NCI-H2081 treated with DMSO at 0.1 percent for 48 hours (cell line): Measurements from ENCODE around the gene CARD19.

Experiments used
- DNase-seq: peaks from one replicate; lab custom pipeline; 2025; lab: John Stamatoyannopoulos, UW

CARD19 gene, protein sequence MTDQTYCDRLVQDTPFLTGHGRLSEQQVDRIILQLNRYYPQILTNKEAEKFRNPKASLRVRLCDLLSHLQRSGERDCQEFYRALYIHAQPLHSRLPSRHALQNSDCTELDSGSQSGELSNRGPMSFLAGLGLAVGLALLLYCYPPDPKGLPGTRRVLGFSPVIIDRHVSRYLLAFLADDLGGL

DNA sequence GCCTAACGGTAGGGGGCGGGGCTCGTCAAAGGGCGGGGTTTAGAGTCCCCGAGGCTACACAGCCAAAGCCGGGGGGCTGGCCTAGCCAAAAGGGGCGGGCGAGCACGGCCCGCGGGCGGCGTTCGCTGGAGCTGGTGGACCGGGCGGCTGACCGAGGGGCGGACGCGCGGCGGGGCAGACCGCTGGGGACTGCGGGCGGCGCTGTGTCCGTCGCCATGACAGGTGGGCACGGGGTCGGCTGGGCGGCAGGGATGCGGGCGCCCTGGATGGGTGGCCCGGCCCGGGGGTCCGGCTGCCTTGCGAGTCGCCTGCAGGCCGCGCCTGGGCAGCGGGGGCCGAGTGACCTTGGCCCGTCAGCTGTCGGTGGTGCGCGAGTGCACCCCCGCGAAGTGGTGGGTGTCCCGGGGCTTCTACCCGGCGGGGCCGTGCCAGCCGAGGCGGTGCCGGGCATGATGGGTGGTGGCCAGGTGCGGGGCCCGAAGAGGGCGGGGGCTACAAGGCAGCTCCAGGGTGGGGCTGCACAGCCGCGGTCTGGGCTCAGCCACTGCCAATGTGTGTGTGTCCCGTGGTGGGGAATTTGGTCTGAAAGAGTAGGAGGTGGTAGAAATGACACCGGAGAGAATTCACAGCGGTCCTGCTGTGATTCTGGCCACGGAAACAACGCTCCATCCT is at the start of gene CARD19:
TSS of gene CARD19 (plus strand) at position 87 of the 672 bp plus-strand sequence. CDS start at position 216, 129 bp downstream.
- DNase-seq, result no peak

DNA sequence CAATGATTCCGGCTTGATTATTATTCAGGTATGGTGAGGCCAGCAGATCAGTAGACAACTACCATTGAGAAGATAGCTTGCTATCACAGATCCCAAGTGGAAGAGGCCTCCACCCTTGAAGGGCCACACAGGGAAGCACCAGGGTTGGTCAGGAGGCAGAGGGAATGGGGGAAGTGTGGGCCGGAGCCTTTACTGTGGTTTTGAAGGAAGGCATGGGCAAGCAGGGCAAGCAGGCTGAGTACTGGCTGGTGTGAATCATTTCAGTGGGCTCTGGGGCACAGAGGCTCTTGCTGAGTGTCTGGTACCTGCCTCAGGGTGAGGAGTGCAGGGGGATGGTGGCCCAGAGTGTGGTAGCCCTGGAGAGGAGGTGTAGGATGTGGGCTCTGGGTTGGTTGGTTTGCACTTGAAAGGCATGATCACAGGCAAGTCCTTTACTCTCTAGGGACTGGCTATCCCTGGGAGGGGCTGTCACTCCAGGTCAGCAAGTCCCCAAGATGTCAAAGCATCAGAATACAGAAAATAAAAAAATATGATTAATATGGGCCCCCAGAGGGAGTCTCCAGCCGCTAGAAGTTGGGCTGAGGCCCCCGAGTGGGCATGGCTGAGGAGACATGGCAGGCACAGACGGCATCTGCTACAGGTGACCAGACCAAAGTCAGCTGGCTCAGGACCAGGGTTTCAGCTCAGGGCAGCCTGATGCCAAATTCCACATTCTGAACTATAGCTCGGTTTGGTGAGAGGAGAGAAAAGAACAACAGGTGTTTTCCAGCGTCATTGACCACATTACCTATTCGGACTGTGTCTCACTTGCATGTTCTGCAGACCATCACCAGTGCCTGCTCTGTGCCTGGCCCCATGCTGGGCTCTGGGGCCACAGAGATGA is 47.2 kb upstream of the CARD19 start:
- DNase-seq, result no peak

DNA sequence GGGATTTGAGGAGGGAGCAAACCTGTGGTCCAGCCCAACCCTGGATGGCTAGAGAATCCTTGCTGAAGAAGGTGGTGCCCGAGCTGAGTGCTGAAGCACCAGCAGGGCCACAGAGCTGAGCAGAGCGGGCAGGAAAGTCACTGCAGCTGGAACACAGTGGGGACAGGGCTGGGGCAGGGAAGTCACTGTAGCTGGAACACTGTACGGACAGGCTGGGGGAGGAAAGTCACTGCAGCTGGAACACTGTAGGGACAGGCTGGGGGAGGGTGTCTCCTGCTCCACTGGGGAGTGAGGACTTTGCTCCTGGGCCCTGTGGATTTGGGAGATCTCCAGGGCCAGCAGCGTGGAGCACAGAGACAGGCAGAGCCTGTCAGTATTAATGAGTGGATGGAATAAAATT is 46.5 kb upstream of the CARD19 start:
- no peak for DNase-seq

DNA sequence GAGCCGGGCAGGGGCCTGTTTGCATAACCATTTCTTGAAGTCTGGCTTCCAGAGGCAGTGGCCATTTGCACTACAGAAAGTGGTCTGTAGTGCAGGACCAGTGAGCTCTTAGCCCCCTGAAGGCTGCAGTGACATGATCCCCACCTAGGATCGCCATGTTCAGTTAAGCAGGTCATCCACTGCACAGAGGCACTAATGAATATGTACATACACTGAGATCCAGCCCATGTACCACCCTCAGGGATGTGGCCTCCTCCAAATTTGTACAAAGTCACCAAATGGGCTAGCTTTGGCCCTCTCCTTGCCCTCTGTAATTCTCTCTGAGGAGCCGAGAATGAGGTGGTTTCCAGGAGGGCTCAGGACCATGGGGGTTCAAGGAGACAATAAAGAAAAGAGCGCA is 45.8 kb upstream of the CARD19 start:
- no peak for DNase-seq

DNA sequence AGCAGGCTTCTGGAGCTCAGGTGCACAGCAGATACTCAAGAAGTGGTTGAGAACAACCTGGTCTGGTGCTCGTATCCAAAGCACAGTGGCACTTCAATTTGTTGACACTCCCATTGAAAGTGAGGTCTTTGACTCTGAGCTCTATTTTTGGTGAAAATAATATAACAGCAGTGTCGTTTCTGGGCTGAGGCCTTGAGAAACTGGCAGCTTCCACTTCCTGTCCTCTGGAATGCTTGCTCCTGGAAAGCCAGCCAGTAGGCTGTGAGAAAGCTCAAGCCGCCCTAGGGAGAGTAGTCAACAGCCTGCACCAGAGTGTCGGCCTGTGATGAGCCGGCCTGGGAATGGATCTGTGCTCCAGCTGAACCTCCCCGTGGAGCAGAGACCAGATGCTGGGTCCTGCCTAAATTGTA is 44.3 kb upstream of the CARD19 start:
- no peak for DNase-seq

DNA sequence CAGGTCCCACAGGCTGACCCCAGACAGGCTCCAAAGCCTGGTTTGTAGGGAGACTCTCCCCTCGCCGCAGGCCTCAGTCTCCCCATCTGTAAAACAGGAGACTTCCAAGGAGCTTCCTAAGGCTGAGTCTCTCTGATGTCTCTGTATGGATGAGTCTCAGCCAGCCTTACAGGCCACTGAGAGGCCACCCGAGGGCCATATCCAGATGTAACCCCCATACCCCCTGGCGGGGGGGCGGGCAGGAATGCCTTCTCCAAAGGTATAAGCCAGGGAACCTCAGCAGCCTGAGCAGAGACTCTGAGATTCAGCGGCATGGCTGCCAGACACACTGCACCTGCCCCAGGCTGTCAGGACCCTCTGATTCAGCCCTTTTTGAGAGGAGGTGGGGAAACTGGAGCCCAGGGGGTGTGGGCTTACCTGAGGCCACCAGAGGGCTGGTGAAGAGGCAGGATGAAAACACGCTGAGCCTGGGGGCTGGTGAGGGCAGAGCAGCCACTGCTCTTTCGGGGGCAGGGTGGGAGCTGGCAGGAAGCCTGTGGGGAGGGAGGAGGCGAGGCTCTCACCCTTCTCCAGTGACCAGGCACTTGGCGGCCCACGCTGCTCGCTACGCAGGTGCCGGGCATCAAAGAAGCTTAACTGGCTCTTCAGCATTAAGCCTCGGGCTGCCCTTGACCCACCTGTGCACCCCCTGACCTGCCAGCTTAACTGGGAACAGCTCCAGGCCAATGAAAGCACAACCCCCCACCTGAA is 43.1 kb upstream of the CARD19 start:
- DNase-seq, result no peak

DNA sequence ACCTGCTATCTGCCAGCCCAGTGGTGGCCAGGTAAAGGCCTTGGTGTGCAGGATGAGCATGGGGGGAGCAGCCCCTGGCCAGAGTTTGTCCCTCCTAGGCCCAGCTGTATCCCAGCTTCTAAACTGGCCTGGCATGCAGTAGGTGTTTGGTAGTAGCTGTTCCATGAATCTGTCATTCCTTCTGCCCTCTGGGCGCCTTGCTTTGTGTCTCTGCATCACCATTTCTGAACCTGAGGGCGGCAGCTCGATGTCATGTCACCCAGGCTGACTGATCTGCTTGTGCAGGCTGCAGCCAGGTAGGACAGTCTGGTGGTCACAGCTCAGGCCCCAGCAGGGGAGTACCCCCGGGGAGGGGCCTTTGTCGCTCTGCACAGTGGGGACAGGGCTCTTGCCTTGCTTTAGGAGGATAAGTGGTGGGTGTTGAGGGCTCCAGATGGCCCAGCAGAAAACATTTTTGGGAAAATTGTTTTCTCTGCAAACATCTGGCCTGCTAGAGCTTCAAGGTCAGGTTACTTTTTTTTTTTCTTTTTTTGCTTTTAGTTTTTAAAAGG is 42.2 kb upstream of the CARD19 start:
- DNase-seq, result no peak

DNA sequence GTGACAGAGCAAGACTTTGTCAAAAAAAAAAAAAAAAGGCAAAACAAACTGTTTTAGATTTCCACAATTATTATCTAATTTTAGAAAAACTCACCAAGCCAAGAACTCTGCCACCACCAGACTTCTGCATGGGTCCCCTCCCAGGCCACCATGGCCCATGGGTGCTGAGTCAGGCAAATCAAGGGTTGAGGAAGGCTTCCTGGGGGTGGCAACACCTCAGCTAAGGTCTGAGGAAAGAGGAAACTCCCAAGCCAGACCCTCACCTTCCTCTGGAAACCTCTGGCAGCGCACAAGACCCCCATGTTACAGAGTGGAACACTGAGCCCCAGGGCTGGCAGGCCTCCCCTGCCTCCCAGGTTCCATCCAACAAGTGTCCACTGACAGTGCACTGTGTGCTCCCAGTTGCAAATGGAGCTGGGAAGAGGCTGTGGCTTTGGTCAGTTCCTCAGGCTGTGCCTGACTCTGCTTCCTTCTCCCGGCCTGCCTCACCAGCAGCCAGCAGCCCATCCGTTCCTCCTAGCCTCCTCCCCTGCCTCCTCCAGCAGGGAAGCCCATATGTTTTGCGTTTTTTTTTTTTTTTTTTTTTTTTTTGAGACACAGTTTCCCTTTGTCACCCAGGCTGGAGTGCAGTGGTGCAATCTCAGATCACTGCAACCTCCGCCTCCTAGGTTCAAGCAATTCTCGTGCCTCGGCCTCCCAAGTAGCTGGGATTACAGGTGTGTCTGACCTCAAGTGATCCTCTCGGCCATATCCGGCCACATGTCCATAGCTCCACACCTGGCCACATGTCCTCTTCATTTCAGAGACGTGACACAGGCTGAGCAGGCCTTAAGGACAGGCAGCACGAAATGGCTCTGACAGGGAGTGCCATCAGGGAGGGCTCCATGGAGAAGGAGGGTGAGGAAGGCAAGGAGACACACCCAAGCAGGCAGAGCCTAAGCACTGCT is 41.0 kb upstream of the CARD19 start:
- DNase-seq, result no peak

DNA sequence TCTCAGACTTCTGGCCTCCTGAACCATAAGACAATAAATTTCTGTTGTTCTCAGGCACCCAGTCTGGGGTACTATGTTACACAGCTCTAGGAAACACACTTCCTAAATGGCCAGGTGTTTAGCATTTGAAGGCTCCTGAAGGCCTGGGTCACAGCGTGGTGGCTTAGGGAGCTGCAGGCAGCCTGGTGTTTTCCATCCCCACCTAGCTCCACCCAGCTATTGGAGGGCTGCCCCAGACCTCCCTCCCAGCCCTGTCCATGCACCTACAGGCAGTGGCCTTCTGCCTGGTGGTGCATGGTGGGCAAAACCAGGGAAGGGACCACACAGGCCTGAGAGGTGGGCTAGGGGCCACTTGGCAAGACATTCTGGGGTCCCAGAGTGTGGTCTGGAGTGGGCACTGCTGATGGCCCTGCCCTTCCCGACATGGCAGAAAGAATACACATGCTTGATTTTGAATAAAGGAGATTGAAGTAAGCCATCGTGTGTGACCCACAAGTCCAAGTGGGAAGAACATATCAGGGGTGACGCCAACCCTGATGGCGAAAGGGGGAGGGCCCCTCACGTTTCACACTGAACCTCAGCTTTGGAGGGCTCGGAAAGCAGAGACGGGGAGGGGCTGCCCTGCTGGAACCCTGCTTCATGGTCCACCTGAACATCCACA is 38.8 kb upstream of the CARD19 start:
- DNase-seq, result no peak

DNA sequence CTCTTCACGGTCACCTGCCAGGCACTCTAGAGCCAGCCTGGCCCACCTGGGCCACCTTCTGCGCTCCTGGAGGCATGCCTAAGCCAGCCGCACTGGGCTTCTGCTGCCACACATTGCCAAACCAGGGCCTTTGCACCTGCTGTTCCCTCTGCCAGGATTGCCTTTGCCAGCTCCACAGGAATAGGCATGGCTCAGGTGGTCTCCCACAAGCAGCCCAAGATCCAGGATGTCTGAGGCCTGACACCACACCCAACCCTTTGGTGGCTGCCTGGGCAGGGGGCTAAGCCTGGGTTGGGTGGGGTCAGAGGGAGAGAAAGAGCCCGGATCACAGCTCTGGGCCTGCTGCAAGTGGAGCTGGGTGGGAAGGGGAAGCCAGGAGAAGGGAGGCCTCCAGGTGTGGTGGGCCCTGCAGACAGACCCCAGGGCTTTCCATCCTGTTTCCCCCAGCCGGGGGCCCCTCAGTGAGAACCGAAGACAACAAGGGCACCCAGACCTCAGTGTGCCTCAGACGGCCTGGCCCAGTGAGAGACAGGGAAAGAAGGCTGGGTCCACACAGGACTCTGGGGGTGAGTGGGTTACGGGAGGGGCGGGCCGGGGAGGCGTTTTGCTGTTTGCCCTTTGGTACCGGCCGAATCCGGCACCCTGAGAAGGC is 38.2 kb upstream of the CARD19 start:
- DNase-seq, result no peak

DNA sequence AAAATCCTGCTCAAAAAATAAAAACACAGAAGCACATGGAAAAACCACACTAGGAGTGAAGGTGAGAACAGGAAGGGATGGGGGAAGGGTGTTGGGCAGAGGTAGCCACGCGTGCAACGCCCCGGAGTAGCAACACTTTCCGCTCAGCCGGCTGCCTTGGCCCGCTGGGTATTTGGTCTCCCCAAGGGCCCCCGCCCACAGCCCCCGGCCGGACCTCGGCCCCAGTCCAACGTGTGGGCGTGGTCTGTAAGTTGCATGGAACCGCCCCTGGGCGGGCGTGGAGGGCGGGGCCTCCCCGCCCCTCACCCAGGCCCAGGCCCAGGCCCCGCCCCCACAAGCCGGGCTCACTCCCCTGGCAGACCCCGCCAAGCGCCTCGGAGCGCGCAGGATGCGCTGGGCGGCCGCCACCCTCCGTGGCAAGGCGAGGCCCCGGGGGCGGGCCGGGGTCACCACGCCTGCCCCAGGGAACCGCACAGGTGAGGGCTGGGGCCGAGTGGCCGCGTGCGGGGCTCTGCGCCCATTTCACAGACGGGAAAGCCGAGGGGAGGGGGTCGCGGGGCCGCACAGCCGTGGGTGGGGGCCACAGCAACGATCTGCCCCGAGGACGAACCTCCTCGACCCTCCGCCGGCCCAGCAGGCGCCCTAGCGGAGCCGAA is 37.5 kb upstream of the CARD19 start, which contains the start of gene SUSD3:
TSS of gene SUSD3 (plus strand) at position 347 of the 656 bp plus-strand sequence. CDS start at position 389, 42 bp downstream.
- no peak for DNase-seq

DNA sequence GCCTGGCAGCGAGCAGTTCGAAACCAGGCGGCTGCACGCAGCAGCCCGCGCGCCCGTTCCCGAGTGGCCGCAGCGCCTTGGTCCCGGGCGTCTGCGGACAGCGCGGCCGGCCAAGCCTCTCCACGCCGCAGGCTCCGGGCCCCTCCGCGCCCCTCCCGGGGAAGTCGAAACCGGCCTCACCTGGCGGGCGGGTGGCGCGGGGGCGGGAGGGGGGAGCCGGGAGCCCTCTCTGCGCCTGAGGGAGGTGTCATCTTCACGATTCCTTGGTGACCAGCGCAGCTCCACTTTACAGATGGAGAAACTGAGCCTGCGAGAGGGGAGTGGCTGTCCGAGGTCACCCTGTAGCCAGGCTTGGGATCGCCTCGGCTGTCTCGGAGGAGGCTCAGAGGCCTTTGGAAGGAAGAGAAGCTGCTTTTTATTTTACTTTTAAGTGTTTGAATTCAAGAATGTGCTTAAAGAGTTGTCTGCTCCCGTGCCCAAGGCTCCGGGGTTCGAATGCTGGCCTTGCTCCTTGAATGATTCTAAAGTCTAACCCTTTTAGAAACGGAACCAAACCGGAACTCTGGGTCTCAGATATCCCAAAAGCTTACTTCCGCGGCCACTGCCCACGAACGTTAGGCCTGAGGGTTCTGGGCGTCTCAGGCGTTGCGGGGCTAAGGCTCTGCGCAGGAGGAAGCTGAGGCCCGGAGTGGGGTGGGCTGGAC is 36.9 kb upstream of the CARD19 start:
- no peak for DNase-seq

DNA sequence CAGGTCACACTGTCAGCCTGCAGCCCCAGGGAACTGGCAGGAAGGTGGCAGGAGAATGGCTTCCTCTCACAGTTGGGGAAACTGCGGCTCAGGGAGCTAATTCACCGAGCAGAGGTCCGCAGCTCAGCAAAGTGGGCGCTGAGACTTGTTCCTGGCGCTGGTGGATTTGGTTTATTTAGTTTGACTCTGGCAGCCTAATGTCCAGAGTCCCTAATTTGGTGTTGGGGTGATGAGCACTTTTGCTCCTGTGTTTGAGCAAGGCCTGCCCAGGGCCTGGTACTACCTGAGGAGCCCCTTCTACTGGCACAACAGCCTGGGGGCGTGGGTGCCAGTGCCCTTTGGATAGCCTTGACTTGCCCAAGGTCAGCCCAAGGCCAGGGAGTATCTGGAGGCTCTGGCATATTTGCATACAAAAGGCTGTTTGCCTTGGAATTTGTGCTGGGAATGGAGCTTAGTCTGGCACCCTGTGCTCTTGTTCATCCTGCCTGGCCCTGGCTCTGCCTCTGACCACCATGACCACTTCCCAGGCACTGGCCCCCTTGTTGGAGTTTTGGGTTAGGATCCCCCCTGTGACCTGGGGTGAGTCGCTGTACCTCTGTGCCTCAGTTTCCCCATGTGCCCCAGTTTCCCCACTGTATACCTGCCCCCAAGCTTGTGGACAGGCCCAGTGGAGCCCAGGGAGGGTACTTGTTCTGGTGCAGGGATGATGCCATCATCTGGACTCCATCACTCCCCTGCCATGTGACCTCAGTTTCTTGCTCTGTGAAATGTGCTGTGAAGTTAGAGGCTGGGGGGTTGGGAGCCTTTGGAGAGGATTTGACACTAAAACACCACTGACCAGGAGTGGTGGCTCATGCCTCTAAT is 36.1 kb upstream of the CARD19 start:
- DNase-seq, result no peak

DNA sequence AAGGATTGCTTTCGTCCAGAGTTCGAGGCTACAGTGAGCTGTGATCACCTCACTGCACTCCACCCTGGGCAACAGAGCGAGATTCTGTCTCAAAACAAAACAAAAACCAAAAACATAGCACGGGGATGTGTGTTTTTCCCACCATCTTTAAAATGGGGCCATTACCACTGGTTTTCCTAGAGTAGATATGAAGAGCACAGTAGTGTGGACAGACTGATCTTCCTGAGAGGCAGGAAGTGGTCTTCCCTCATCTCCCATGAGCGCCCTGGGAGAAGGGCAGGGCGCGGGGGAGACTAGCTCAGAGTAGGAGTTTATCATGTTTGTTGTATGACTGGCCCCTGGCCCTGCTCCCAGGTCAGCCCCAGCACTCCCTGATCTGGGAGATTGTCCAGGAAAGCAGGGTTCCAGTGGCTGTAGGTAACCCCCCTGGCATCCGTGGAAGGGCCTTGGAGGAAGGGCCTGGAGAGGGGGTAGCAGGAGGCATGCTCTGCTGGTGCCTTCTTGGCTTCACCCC is 35.2 kb upstream of the CARD19 start:
- DNase-seq, result no peak

DNA sequence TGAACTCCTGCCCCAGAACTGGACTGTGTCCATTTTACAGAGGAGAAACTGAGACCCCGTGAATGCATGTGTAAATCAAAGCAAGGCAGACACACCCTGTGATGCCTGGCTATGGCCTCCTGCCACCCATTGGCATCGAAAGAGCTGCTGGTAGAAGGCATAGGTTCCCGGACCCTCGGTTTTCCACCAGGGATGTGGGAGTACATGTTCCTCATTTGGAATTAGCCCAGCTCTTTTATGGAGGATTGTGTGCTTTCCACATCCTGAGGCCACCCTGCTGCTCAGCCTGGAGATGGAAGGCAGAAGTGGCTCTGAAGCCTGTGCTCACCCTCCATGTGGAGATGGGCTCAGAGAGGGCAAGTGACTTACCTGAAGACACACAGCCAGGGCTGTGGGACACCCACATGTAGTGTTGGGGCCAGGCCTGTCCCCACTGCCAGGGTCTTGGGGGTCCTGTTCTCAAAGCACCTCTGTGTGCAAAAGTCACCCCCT is 34.7 kb upstream of the CARD19 start:
- no peak for DNase-seq

DNA sequence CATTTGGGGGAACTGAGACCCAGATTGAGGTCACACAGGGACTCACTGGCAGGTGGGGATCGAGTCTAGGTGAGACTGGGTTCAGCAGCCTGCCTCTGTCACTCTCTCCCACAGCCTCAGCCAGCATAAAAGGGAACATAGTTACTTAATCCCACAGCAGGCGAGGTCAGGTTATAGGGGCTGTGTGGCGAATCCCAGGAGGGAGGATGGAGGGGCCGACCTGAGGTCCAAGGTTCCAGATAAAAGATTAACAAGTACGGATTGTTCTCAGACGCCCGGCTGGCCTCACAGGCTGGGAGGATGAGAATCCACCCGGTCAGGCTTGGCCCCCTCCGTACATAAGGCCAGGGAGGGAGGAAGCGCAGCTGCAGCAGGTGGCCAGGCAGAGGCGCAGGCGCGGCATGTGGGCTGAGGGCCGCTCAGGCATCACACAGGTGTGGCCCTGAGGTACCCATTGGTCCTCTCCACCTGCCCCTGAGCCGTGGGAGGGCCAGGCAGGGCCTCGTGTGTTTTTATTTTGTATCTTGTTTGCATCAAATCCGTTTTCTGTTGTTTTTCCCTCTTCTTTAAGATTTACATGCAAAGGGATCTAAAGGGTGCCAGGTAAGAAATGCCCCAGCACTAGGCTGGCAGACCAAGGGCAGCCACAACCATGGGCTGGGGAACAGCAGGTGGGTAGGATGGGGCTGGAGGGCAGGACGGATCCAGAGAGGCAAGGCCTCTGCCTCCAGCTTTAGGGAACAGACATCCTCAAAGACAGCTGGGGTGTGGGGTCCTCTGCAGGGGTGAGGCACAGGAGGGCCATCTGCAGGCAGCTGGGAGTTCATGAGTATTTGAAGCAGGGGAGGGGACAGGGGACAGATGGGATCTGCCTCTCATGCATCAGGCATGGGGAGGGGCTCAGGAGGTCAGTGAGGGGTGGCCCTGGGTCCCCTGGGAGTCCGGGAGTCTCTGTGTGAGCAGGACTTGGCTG is 33.9 kb upstream of the CARD19 start:
- no peak for DNase-seq
